OCI-LY7 (cell line): ENCODE measurements around the gene VSIG1.

Experiments used
- CTCF ChIP-seq: fragments of 200-600 bp; sonication (generic); conservative IDR thresholded peaks from 2 replicates; pipeline ENCODE4 v1.5.1; 2014; ENCODE audit warnings: mild to moderate bottlenecking, antibody characterized with exemption, low read length, moderate library complexity, mixed read lengths
- EZH2phosphoT487 ChIP-seq: fragments of 200-600 bp; sonication (generic); IDR thresholded peaks from 2 replicates; pipeline ENCODE4 v1.6.1; 2018; ENCODE audit warnings: low read depth, borderline replicate concordance, mild to moderate bottlenecking, mixed run types, antibody characterized with exemption, low read length, moderate library complexity, mixed read lengths

- TF ChIP-seq CTCF = no peak
- no peak for TF ChIP-seq EZH2phosphoT487
These were observed 16.0 kb upstream of the VSIG1 start for GRCh38 chrX:108028854-108029253.
